ENCODE measurements around the gene GAB2.

Gene GAB2

DNA sequence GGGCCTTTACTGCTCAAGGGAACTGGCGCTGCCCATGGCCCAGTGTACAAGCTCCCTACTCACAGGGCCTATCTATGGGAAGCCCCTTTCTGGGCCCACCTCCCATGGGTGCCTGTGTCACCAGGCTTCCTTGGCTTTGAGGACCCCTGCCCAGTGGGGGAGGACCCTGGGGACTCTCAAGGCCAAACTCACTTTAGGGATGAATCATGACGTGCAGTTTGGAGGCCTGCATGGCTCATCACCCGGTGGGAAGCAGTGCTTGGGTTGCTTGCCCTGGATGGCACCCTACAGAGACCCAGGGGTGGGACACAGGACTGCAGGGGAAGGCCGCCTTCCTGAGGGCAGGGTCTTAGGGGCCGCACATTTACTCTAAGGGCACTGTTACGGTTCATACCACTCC lies 245.7 kb downstream of the GAB2 start:
- no peak for DNase-seq

- no peak for DNase-seq
These were observed 246.6 kb downstream of the GAB2 start for GRCh38 chr11:78170874-78171549.

- no peak for DNase-seq
These were observed 247.2 kb downstream of the GAB2 start for GRCh38 chr11:78170413-78170812.

DNA sequence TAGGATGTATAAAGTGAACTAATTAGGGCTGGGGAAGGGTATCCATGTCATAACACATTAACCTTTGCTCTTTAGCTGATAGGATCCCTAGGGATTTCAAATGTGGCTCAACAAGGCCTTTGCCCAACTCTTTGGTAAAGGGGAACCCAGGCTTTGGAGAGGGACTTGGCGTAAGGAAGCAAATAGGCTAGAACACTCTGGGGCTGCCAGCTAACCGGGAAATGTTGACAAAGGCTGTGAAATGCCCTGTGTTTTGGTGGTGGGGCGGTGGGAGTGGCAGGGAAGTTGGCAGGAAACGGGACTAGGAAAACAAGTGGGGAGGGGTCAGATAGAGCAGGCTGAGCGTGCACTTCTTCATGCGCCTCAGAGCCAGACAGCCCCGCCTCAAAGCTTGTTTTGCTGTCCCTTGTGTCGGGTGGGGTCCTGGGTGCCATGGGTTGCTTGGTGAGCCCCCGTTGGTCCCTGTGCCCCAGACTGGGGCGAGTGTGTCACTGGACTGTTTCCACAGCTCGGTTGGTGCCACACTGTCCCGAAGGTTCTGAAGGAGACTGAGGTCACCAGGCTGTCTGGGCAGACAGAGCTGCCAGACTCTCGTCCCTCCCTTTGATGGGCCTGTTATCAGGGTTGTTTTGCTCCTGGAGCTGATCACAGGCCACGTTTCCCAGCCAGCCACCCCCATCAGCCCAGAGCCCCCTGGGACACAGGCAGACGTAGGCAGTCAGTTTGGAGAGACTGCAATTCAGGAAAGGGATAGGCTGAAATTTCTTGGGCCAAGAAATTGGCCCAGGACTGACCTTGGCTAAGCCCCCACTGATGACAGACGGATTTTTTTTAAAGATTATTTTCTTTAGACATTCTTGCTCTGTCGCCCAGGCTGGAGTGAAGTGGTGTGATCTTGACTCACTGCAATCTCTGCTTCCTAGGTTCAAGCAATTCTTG lies 248.8 kb downstream of the GAB2 start:
- DNase-seq: no peak

DNA sequence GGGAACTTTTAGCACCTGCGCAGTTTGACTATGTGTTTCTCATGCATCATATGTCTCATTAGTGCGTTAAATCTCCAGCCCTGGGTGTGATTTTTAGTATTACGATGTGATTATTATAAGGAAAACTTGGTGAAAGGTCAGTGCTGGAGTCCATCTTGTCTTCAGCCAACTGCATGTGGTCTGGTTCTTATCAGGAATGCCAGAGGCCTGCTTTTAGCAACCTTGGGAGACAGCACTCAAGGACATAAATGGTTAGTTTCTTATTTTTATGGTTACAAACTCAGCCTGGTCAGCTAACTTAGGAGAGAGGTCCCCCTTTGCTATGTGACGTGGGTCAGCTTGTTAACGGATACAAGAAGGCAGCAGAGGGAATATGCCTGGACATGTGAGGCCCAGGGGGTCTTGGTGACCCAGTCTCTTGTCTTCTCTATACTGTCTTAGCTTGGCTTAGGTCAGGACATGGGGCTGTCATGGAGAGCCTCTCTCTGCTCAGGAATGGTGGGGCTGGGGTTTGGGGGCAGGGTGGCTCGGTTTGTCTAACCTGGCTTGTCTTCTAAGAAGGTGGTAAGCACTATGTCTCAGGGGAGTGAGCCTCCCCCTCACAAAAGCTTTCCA lies 250.7 kb downstream of the GAB2 start:
- no peak for DNase-seq
